22Rv1 (cell line): ENCODE measurements around the gene PCDHA8.
"Not testable (repeated sequence)": the region's sequence is repeated elsewhere in the genome, so short reads cannot be mapped to it uniquely, and the experiment has no call there.

Experiments used
- H3K27ac ChIP-seq: fragments of 450-650 bp; 2 replicates; pipeline ENCODE4 v1.5.1; 2017
- ZFX ChIP-seq: fragments of 450-650 bp; IDR thresholded peaks from 2 replicates; pipeline ENCODE4 v1.6.1; 2017; ENCODE audit warnings: antibody characterized with exemption, borderline replicate concordance
- TF ChIP-seq, protein P1 (sequence below): fragments of 450-650 bp; IDR thresholded peaks from 2 replicates; pipeline ENCODE4 v1.5.1; 2017; ENCODE audit warnings: mild to moderate bottlenecking

Gene PCDHA8

DNA sequence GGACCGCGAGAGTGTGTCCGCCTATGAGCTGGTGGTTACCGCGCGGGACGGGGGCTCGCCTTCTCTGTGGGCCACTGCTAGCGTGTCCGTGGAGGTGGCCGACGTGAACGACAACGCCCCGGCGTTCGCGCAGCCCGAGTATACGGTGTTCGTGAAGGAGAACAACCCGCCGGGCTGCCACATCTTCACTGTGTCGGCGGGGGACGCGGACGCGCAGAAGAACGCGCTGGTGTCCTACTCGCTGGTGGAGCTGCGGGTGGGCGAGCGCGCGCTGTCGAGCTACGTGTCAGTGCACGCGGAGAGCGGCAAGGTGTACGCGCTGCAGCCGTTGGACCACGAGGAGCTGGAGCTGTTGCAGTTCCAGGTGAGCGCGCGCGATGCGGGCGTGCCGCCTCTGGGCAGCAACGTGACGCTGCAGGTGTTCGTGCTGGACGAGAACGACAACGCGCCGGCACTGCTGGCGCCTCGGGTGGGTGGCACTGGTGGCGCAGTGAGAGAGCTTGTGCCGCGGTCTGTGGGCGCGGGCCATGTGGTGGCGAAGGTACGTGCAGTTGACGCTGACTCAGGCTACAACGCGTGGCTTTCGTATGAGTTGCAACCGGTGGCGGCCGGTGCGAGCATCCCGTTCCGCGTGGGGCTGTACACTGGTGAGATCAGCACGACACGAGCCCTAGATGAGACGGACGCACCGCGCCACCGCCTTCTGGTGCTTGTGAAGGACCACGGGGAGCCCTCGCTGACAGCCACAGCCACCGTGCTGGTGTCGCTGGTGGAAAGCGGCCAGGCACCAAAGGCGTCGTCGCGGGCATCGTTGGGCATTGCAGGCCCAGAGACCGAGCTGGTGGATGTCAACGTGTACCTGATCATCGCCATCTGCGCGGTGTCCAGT, 5.1 kb upstream of the PCDHA8 start:
- H3K27ac ChIP-seq, result no peak overlapping the region
- TF ChIP-seq, protein P1, sequence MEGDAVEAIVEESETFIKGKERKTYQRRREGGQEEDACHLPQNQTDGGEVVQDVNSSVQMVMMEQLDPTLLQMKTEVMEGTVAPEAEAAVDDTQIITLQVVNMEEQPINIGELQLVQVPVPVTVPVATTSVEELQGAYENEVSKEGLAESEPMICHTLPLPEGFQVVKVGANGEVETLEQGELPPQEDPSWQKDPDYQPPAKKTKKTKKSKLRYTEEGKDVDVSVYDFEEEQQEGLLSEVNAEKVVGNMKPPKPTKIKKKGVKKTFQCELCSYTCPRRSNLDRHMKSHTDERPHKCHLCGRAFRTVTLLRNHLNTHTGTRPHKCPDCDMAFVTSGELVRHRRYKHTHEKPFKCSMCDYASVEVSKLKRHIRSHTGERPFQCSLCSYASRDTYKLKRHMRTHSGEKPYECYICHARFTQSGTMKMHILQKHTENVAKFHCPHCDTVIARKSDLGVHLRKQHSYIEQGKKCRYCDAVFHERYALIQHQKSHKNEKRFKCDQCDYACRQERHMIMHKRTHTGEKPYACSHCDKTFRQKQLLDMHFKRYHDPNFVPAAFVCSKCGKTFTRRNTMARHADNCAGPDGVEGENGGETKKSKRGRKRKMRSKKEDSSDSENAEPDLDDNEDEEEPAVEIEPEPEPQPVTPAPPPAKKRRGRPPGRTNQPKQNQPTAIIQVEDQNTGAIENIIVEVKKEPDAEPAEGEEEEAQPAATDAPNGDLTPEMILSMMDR, result no peak
- no peak for TF ChIP-seq ZFX

DNA sequence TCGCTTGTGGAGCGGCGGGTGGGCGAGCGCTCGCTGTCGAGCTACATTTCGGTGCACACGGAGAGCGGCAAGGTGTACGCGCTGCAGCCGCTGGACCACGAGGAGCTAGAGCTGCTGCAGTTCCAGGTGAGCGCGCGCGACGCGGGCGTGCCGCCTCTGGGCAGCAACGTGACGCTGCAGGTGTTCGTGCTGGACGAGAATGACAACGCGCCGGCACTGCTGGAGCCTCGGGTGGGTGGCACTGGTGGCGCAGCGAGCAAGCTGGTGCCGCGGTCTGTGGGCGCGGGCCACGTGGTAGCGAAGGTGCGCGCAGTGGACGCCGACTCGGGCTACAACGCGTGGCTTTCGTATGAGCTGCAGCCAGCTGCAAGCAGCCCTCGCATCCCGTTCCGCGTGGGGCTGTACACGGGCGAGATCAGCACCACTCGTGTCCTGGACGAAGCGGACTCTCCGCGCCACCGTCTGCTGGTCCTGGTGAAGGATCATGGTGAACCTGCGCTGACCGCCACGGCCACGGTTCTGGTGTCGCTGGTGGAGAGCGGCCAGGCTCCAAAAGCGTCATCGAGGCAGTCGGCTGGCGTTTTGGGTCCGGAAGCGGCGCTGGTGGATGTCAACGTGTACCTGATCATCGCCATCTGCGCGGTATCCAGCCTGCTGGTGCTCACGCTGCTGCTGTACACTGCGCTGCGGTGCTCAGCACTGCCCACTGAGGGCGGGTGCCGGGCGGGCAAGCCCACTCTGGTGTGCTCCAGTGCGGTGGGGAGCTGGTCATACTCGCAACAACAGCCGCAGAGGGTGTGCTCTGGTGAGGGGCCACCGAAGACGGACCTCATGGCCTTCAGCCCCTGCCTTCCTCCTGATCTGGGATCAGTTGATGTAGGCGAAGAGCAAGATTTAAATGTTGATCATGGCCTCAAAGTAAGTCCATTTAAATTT, 2.1 kb downstream of the PCDHA8 start:
- no peak overlapping the region for H3K27ac ChIP-seq
- TF ChIP-seq ZFX, result no peak
- TF ChIP-seq, protein P1, result no peak

DNA sequence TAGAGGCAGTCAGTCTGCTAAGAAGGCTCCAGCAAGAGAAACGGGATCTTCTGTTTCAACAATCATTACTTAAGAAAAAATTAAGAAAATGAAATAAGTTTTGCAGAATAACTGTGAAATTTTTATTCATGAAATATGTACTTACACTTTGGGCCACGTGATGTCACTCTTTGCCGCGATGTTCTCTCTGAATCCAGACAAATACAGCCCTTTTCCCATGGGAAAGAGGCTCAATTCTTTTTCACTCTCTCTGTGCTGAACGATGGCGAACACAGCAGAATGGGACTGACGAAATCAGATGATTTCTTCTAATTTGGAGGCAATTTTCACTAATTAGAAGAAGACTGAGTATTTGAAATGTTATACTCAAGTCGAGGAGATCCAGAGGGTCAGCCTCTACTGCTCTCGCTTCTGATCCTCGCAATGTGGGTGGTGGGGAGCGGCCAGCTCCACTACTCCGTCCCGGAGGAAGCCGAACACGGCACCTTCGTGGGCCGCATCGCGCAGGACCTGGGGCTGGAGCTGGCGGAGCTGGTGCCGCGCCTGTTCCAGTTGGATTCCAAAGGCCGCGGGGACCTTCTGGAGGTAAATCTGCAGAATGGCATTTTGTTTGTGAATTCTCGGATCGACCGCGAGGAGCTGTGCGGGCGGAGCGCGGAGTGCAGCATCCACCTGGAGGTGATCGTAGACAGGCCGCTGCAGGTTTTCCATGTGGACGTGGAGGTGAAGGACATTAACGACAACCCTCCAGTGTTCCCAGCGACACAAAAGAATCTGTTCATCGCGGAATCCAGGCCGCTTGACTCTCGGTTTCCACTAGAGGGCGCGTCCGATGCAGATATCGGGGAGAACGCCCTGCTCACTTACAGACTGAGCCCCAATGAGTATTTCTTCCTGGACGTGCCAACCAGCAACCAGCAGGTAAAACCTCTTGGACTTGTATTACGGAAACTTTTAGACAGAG, 7.4 kb downstream of the PCDHA8 start, which contains the start of gene PCDHA9:
Gene PCDHA9, plus strand, starts transcription at position 244 of the 964 bp plus-strand sequence. Its CDS starts 114 bp downstream, at position 358.
- H3K27ac ChIP-seq, result not testable (repeated sequence)

DNA sequence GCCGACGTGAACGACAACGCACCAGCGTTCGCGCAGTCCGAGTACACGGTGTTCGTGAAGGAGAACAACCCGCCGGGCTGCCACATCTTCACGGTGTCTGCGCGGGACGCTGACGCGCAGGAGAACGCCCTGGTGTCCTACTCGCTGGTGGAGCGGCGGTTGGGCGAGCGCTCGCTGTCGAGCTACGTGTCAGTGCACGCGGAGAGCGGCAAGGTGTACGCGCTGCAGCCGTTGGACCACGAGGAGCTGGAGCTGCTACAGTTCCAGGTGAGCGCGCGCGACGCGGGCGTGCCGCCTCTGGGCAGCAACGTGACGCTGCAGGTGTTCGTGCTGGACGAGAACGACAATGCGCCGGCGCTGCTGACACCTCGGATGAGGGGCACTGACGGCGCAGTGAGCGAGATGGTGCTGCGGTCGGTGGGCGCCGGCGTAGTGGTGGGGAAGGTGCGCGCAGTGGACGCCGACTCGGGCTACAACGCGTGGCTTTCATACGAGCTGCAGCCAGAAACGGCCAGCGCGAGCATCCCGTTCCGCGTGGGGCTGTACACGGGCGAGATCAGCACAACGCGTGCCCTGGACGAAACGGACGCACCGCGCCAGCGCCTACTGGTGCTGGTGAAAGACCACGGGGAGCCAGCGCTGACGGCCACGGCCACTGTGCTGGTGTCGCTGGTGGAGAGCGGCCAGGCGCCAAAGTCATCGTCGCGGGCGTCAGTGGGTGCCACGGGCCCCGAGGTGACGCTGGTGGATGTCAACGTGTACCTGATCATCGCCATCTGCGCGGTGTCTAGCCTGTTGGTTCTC, 9.0 kb downstream of the PCDHA8 start:
- H3K27ac ChIP-seq, result not testable (repeated sequence)

DNA sequence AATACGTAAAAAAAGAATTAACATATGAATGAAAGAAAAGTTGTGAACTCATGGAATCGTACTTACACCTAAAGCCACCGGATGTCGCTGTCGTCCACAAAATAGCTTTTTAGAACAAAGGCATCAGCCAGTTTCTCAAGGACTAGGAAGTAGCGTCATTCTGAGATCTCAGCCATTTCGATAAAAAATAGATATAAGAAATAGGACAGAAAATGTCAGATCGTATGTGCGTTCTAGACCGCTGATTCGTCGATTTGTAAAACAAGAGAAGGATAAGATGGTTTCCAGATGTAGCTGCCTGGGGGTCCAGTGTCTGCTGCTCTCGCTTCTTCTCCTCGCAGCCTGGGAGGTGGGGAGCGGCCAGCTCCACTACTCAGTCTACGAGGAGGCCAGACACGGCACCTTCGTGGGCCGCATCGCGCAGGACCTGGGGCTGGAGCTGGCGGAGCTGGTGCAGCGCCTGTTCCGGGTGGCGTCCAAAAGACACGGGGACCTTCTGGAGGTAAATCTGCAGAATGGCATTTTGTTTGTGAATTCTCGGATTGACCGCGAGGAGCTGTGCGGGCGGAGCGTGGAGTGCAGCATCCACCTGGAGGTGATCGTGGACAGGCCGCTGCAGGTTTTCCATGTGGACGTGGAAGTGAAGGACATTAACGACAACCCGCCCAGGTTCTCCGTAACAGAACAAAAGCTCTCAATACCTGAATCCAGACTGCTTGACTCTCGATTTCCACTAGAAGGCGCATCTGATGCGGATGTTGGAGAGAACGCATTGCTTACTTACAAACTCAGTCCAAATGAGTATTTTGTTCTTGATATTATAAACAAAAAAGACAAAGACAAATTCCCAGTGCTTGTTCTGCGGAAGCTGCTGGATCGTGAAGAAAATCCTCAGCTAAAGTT, 15.0 kb downstream of the PCDHA8 start, which contains the start of gene PCDHA10:
Gene PCDHA10, plus strand, starts transcription at position 126 of the 903 bp plus-strand sequence. Its CDS starts 152 bp downstream, at position 278.
- peak within 1 kb of the TSS; percentile 12; the same call in 1 of the 2 replicates for H3K27ac ChIP-seq
- TF ChIP-seq, protein P1, result peak; percentile 62
- TF ChIP-seq ZFX, result no peak

DNA sequence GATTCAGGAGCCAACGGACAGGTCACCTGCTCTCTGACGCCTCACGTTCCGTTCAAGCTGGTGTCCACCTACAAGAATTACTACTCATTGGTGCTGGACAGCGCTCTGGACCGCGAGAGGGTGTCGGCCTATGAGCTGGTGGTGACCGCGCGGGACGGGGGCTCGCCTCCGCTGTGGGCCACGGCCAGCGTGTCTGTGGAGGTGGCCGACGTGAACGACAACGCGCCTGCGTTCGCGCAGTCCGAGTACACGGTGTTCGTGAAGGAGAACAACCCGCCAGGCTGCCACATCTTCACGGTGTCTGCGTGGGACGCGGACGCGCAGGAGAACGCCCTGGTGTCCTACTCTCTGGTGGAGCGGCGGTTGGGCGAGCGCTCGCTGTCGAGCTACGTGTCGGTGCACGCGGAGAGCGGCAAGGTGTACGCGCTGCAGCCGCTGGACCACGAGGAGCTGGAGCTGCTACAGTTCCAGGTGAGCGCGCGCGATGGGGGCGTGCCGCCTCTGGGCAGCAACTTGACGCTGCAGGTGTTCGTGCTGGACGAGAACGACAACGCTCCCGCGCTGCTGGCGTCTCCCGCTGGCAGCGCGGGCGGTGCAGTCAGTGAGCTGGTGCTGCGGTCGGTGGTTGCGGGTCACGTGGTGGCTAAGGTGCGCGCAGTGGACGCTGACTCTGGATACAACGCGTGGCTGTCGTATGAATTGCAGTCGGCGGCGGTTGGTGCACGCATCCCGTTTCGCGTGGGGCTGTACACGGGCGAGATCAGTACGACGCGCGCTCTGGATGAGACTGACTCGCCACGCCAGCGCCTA, 16.4 kb downstream of the PCDHA8 start:
- TF ChIP-seq, protein P1, result no peak
- TF ChIP-seq ZFX, result no peak

More for the DNA sequence above, 16.4 kb downstream of the PCDHA8 start:
- no peak overlapping the region for H3K27ac ChIP-seq
